CD14-positive monocyte (primary cell): ENCODE results near the gene ANGPTL2. TPM values are rescaled to one million over a fixed set of nuclear protein-coding genes. Genes with fewer than 3 reads are reported as not detected.

Experiments used
- DNase-seq, 3 donors: peaks; one replicate each; pipeline ENCODE4 v3.0.0-alpha.2; 2011 to 2022
- H2AFZ ChIP-seq: 2 replicates; pipeline ENCODE4 v1.6.0; 2012; ENCODE audit warnings: mild to moderate bottlenecking, low read depth, low read length, inconsistent platforms; ENCODE audit not compliant: insufficient read depth, poor library complexity, severe bottlenecking
- H3K27ac ChIP-seq, 2 donors: 1 replicate in 1 of 2; 2 replicates in 1 of 2; pipeline ENCODE4 v1.5.1; 2012 to 2013; ENCODE audit warnings: low read length in 2 of 2, control low read depth in 1 of 2, inconsistent platforms in 1 of 2, low read depth in 1 of 2, mild to moderate bottlenecking in 1 of 2
- H3K27me3 ChIP-seq, 2 donors: one replicate each; pipeline versions ENCODE4 v1.6.0 to v1.6.1; 2011 to 2013; ENCODE audit warnings: low read length in 2 of 2; ENCODE audit not compliant: control insufficient read depth in 2 of 2, insufficient read depth in 2 of 2
- H3K36me3 ChIP-seq, 2 donors: replicated peaks in 1 of 2; 1 replicate in 1 of 2; 2 replicates in 1 of 2; pipeline versions ENCODE4 v1.5.1 to v1.6.1; 2012 to 2013; ENCODE audit warnings: low read length in 2 of 2, control low read depth in 1 of 2, inconsistent platforms in 1 of 2, mild to moderate bottlenecking in 1 of 2; ENCODE audit not compliant: insufficient read depth in 2 of 2, control insufficient read depth in 1 of 2
- H3K4me1 ChIP-seq, 2 donors: 1 replicate in 1 of 2; 2 replicates in 1 of 2; pipeline versions ENCODE4 v1.5.1 to v1.6.1; 2012 to 2013; ENCODE audit warnings: low read length in 2 of 2, control low read depth in 1 of 2, inconsistent platforms in 1 of 2, mild to moderate bottlenecking in 1 of 2, moderate library complexity in 1 of 2; ENCODE audit not compliant: insufficient read depth in 2 of 2, control insufficient read depth in 1 of 2
- H3K4me2 ChIP-seq: replicated peaks from 2 replicates; pipeline ENCODE3; 2012; ENCODE audit warnings: low read length, moderate library complexity, mild to moderate bottlenecking; ENCODE audit not compliant: poor library complexity, severe bottlenecking; ENCODE audit errors: extremely low read depth
- H3K4me3 ChIP-seq, 3 experiments: fragments of 200-600 bp in 1 of 3; sonication (generic) in 1 of 3; replicated peaks in 1 of 3; 1 replicate in 2 of 3; 2 replicates in 1 of 3; pipeline ENCODE4 v1.5.1; 2011 to 2013; ENCODE audit warnings: low read length in 3 of 3, mild to moderate bottlenecking in 3 of 3, control low read depth in 2 of 3, low read depth in 2 of 3, inconsistent platforms in 1 of 3, moderate library complexity in 1 of 3
- H3K79me2 ChIP-seq: 2 replicates; pipeline ENCODE4 v1.6.0; 2012; ENCODE audit warnings: mild to moderate bottlenecking, control low read depth, inconsistent platforms, low read length, moderate library complexity; ENCODE audit not compliant: insufficient read depth
- H3K9ac ChIP-seq: 2 replicates; pipeline ENCODE4 v1.6.0; 2017; ENCODE audit warnings: low read length, mild to moderate bottlenecking; ENCODE audit not compliant: insufficient read depth, poor library complexity, severe bottlenecking
- H3K9me3 ChIP-seq, 2 donors: replicated peaks in 1 of 2; 1 replicate in 1 of 2; 2 replicates in 1 of 2; pipeline versions ENCODE4 v1.5.1 to v1.6.1; 2012 to 2013; ENCODE audit warnings: low read length in 2 of 2, control low read depth in 1 of 2; ENCODE audit not compliant: control insufficient read depth in 1 of 2, insufficient read depth in 1 of 2
- H4K20me1 ChIP-seq: 2 replicates; pipeline ENCODE4 v1.6.0; 2012; ENCODE audit warnings: mild to moderate bottlenecking, low read length, control low read depth, moderate library complexity; ENCODE audit not compliant: insufficient read depth
- H3K27ac Mint-ChIP-seq, 7 donors: one replicate each; pipeline ENCODE4 v1.8.0; 2020; ENCODE audit warnings: mild to moderate bottlenecking in 7 of 7, mixed read lengths in 7 of 7, moderate library complexity in 6 of 7, inconsistent platforms in 2 of 7
- H3K27me3 Mint-ChIP-seq, 3 donors: one replicate each; pipeline ENCODE4 v1.8.0; 2021 to 2022; ENCODE audit warnings: low read depth in 3 of 3, mild to moderate bottlenecking in 3 of 3, mixed read lengths in 3 of 3, moderate library complexity in 3 of 3, inconsistent platforms in 1 of 3
- H3K36me3 Mint-ChIP-seq, 2 donors: one replicate each; pipeline ENCODE4 v1.8.0; 2020; ENCODE audit warnings: mixed read lengths in 2 of 2, inconsistent platforms in 1 of 2, mild to moderate bottlenecking in 1 of 2
- H3K4me1 Mint-ChIP-seq: one replicate; pipeline ENCODE4 v1.8.0; 2020; ENCODE audit warnings: mild to moderate bottlenecking, mixed read lengths
- H3K4me3 Mint-ChIP-seq, 2 donors: one replicate each; pipeline ENCODE4 v1.8.0; 2020; ENCODE audit warnings: mild to moderate bottlenecking in 2 of 2, mixed read lengths in 2 of 2, moderate library complexity in 1 of 2
- H3K9me3 Mint-ChIP-seq, 7 donors: one replicate each; pipeline ENCODE4 v1.8.0; 2020 to 2022; ENCODE audit warnings: mixed read lengths in 7 of 7, mild to moderate bottlenecking in 6 of 7, moderate library complexity in 6 of 7, inconsistent platforms in 2 of 7
- CTCF ChIP-seq: fragments of 200-600 bp; IDR thresholded peaks from one replicate; pipeline ENCODE4 v1.8.0; 2022; ENCODE audit warnings: antibody characterized with exemption, mild to moderate bottlenecking
- WGBS: methylation state at CpG from one replicate; pipeline ENCODE4 v1.1.5; 2013; ENCODE audit warnings: missing lambda C conversion rate; ENCODE audit not compliant: insufficient coverage; 5-methylcytosine and 5-hydroxymethylcytosine counted together
- intact Hi-C, 2 donors: fragments of 100-400 bp; cut with micrococcal nuclease; formaldehyde crosslinking; loops; one replicate each; pipeline versions ENCODE4 v1.15.0 to v1.15.1; 2023
- polyA plus RNA-seq, 3 donors: library from polyadenylated mRNA; depleted of rRNA in 1 of 3; unstranded in 2 of 3; stranded (reverse) in 1 of 3; fragments of 300-500 nt in 2 of 3; fragments of >200 nt in 1 of 3; fragmentation: Illumina TruSeq in 2 of 3; gene quantifications; 1 replicate in 2 of 3; 2 replicates in 1 of 3; pipeline ENCODE4 v1.2.3, GENCODE V29; 2012 to 2021

ANGPTL2 gene
- polyA plus RNA-seq, 3 donors: not detected

GRCh38 chr9:127170652-127171051 is 48.2 kb upstream of the ANGPTL2 start:
- no peak overlapping the region for H3K27ac Mint-ChIP-seq
- Histone ChIP-seq H3K27ac (no peak overlapping the region), H3K4me3 (no peak overlapping the region), H3K9me3 (no peaks in the 10 kb centered on the region), H3K9ac (no peak overlapping the region), H3K36me3 (no peaks in the 10 kb centered on the region), H3K4me1 (no peaks in the 10 kb centered on the region), H4K20me1 (no peaks in the 10 kb centered on the region), H3K4me2 (no peak overlapping the region), H3K79me2 (no peaks in the 10 kb centered on the region), H2AFZ (no peak overlapping the region), H3K27me3 (no peaks in the 10 kb centered on the region)
- TF ChIP-seq CTCF: no peak
- intact Hi-C loops: no loop called here
- WGBS: 100% methylated on average over 2 of the region's 2 CpGs
- H3K4me3 Mint-ChIP-seq: no peak overlapping the region
- H3K4me1 Mint-ChIP-seq: peaks cover 8% of the 10 kb centered on the region
- H3K27me3 Mint-ChIP-seq: peaks cover under 1 to 2% (median 2%) of the 10 kb centered on the region in 3 donors
- H3K9me3 Mint-ChIP-seq: peaks cover 0 to 4% (median 0%) of the 10 kb centered on the region in 7 donors
- DNase-seq: no peak
- peaks cover 0 to 2% of the 10 kb centered on the region in 2 donors for H3K36me3 Mint-ChIP-seq

GRCh38 chr9:127170103-127170502 is 47.7 kb upstream of the ANGPTL2 start:
- Histone ChIP-seq H3K9ac (no peak overlapping the region), H3K4me3 (no peak overlapping the region), H3K9me3 (no peaks in the 10 kb centered on the region), H3K79me2 (no peaks in the 10 kb centered on the region), H3K36me3 (no peaks in the 10 kb centered on the region), H2AFZ (no peak overlapping the region), H4K20me1 (no peaks in the 10 kb centered on the region), H3K4me1 (no peaks in the 10 kb centered on the region), H3K27ac (no peak overlapping the region), H3K27me3 (no peaks in the 10 kb centered on the region), H3K4me2 (no peak overlapping the region)
- Mint-ChIP-seq H3K36me3 (peaks cover 0 to 2% of the 10 kb centered on the region in 2 donors), H3K4me3 (no peak overlapping the region), H3K4me1 (peaks cover 8% of the 10 kb centered on the region), H3K27ac (no peak overlapping the region), H3K27me3 (peaks cover 0 to 3% (median 2%) of the 10 kb centered on the region in 3 donors), H3K9me3 (peaks cover 0 to 4% (median 0%) of the 10 kb centered on the region in 7 donors)
- DNase-seq: no peak
- no peak for TF ChIP-seq CTCF
- intact Hi-C loops: no loop called here
- 85% methylated on average over 3 of the region's 4 CpGs for WGBS
